WTC11 (cell line): Measurements from ENCODE around the gene PPM1G. TPM values are rescaled to one million over a fixed set of nuclear protein-coding genes. Genes with fewer than 3 reads are reported as not detected.
A peak's percentile ranks its signal among the peaks of the same experiment; 100 is the strongest.

Source experiments
- ATAC-seq: fragments of 200-7000 bp; cut with Tn5 transposase; 2 replicates; pipeline ENCODE4 v1.10.0; 2021; ENCODE audit warnings: mild to moderate bottlenecking, moderate library complexity
- CTCF ChIA-PET: fragments of 300-600 bp; sonication (Branson Sonifier 250); formaldehyde crosslinking; loops from one replicate; lab custom pipeline; 2021; ENCODE audit warnings: antibody characterized with exemption; lab: Charles Lee
- POLR2A ChIA-PET: fragments of 350-600 bp; sonication (Branson Sonifier 250); formaldehyde crosslinking; loops from one replicate; lab custom pipeline; 2021; ENCODE audit warnings: antibody characterized with exemption; lab: Charles Lee
- DNase-seq: peaks from one replicate; pipeline ENCODE4 v3.0.0; 2021; ENCODE audit warnings: low spot score
- H3K27ac Mint-ChIP-seq: 2 replicates; pipeline ENCODE4 v1.8.0; 2021; ENCODE audit warnings: mixed read lengths
- H3K27me3 Mint-ChIP-seq: 2 replicates; pipeline ENCODE4 v1.8.0; 2021; ENCODE audit warnings: low read depth, mild to moderate bottlenecking, moderate library complexity, mixed read lengths
- H3K36me3 Mint-ChIP-seq: 2 replicates; pipeline ENCODE4 v1.8.0; 2021; ENCODE audit warnings: mixed read lengths
- H3K4me1 Mint-ChIP-seq: 2 replicates; pipeline ENCODE4 v1.8.0; 2022; ENCODE audit warnings: mixed read lengths
- H3K4me3 Mint-ChIP-seq: 2 replicates; pipeline ENCODE4 v1.8.0; 2021; ENCODE audit warnings: mild to moderate bottlenecking, moderate library complexity, mixed read lengths
- H3K9me3 Mint-ChIP-seq: 2 replicates; pipeline ENCODE4 v1.8.0; 2021; ENCODE audit warnings: mixed read lengths
- ATF3 ChIP-seq: sonication (generic); formaldehyde crosslinking; conservative IDR thresholded peaks from 2 replicates; pipeline ENCODE4 v1.8.1; 2022; ENCODE audit warnings: mild to moderate bottlenecking, missing genetic modification reagents
- GABPB1 ChIP-seq: sonication (generic); formaldehyde crosslinking; IDR thresholded peaks from 2 replicates; pipeline ENCODE4 v1.8.1; 2023; ENCODE audit warnings: mild to moderate bottlenecking, missing genetic modification reagents
- IRF1 ChIP-seq: sonication (generic); formaldehyde crosslinking; IDR thresholded peaks from 2 replicates; pipeline ENCODE4 v1.8.0; 2023; ENCODE audit warnings: missing genetic modification reagents
- NFYB ChIP-seq: sonication (generic); formaldehyde crosslinking; conservative IDR thresholded peaks from 2 replicates; pipeline ENCODE4 v1.8.0; 2022; ENCODE audit warnings: low read depth, missing genetic modification reagents
- PRRX2 ChIP-seq: fragments of 250-450 bp; sonication (Bioruptor Pico); IDR thresholded peaks from 2 replicates; pipeline ENCODE4 v1.8.0; 2021; ENCODE audit warnings: mild to moderate bottlenecking
- TCF7 ChIP-seq: sonication (generic); formaldehyde crosslinking; IDR thresholded peaks from 2 replicates; pipeline ENCODE4 v1.8.0; 2022; ENCODE audit warnings: mild to moderate bottlenecking, low read depth, missing genetic modification reagents, moderate library complexity
- ZBTB21 ChIP-seq: sonication (generic); formaldehyde crosslinking; IDR thresholded peaks from 2 replicates; pipeline ENCODE4 v1.8.1; 2023; ENCODE audit warnings: mild to moderate bottlenecking, missing genetic modification reagents, borderline replicate concordance
- ZNF121 ChIP-seq: sonication (generic); formaldehyde crosslinking; IDR thresholded peaks from 2 replicates; pipeline ENCODE4 v1.8.0; 2023; ENCODE audit warnings: missing genetic modification reagents
- ZNF219 ChIP-seq: sonication (generic); formaldehyde crosslinking; IDR thresholded peaks from 2 replicates; pipeline ENCODE4 v1.8.0; 2023; ENCODE audit warnings: missing genetic modification reagents, mild to moderate bottlenecking, borderline replicate concordance
- ZNF512 ChIP-seq: sonication (generic); formaldehyde crosslinking; IDR thresholded peaks from 2 replicates; pipeline ENCODE4 v1.8.1; 2022; ENCODE audit warnings: missing genetic modification reagents, borderline replicate concordance
- total RNA-seq: library from RNA; stranded (reverse); gene quantifications from 3 replicates; pipeline ENCODE4 v1.2.3, GENCODE V29; 2021
- TF ChIP-seq, protein P1 (sequence below): sonication (generic); formaldehyde crosslinking; IDR thresholded peaks from 2 replicates; pipeline ENCODE4 v1.8.0; 2022; ENCODE audit warnings: mild to moderate bottlenecking, missing genetic modification reagents
- TF ChIP-seq, protein P2 (sequence below): sonication (generic); formaldehyde crosslinking; IDR thresholded peaks from 2 replicates; pipeline ENCODE4 v1.8.1; 2023; ENCODE audit warnings: mild to moderate bottlenecking, missing genetic modification reagents
- TF ChIP-seq, protein P3 (sequence below): sonication (generic); formaldehyde crosslinking; IDR thresholded peaks from 2 replicates; pipeline ENCODE4 v1.8.1; 2023; ENCODE audit warnings: mild to moderate bottlenecking, missing genetic modification reagents, borderline replicate concordance
- TF ChIP-seq, protein P4 (sequence below): sonication (generic); formaldehyde crosslinking; IDR thresholded peaks from 2 replicates; pipeline ENCODE4 v1.8.1; 2022; ENCODE audit warnings: low read depth, mild to moderate bottlenecking, moderate library complexity, missing genetic modification reagents, borderline replicate concordance

Gene PPM1G
- total RNA-seq, 1 experiment from 2014 or later: 193 TPM

DNA sequence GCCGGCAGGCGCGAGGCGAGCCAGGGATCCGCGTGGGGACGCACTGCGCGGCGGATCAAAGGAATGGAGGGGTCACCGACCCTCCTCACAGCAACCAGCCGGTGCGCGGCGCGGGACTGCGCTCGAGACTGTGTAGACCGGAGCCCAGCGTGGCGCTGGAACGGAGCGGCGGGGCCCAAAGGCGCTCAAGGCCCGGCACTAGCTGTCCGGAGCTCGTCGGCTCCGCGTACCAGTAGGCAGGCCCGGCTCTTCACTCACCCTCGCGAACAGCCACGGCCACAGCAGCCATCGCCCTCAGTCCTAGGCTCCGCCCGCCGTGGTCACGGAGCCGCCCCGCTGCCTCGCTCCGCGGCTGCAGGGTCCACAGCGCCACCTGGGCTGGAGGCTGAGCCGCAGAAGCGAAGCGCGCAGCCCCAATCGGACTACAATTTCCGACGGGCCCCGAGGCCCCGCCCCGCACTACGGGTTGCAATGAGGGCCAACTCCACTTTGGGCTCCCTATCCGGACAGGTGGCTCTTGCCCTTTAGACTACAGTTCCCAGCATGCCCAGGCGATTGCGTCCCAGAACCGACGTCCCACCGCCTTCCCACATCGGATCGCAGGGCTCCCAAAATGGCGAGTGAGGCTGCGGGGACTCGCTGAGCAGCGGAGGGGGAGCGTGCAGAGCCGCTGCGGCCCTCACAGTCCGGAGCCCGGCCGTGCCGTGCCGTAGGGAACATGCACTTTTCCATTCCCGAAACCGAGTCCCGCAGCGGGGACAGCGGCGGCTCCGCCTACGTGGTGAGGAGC lies 39.2 kb downstream of the PPM1G start, which contains the start of the genes EIF2B4 and SNX17 (continued):
- TF ChIP-seq, protein P1, sequence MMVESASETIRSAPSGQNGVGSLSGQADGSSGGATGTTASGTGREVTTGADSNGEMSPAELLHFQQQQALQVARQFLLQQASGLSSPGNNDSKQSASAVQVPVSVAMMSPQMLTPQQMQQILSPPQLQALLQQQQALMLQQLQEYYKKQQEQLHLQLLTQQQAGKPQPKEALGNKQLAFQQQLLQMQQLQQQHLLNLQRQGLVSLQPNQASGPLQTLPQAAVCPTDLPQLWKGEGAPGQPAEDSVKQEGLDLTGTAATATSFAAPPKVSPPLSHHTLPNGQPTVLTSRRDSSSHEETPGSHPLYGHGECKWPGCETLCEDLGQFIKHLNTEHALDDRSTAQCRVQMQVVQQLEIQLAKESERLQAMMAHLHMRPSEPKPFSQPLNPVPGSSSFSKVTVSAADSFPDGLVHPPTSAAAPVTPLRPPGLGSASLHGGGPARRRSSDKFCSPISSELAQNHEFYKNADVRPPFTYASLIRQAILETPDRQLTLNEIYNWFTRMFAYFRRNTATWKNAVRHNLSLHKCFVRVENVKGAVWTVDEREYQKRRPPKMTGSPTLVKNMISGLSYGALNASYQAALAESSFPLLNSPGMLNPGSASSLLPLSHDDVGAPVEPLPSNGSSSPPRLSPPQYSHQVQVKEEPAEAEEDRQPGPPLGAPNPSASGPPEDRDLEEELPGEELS (CRISPR knock-in tag): peak; percentile 14; the same call in 1 of the 2 replicates
- TF ChIP-seq, protein P2, sequence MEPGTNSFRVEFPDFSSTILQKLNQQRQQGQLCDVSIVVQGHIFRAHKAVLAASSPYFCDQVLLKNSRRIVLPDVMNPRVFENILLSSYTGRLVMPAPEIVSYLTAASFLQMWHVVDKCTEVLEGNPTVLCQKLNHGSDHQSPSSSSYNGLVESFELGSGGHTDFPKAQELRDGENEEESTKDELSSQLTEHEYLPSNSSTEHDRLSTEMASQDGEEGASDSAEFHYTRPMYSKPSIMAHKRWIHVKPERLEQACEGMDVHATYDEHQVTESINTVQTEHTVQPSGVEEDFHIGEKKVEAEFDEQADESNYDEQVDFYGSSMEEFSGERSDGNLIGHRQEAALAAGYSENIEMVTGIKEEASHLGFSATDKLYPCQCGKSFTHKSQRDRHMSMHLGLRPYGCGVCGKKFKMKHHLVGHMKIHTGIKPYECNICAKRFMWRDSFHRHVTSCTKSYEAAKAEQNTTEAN (CRISPR knock-in tag): peak; percentile 37; the same call in 1 of the 2 replicates

- ChIA-PET POLR2A (interaction anchor here (0.7 to 1.6 kb wide), 5 partner anchors 9 to 119 kb away, joined by 3 to 13 read pairs (median 4); partner anchors contain the start of gene GTF3C2), CTCF (interaction anchor here (0.6 to 1.9 kb wide), 16 partner anchors 10 to 1026 kb away, joined by 3 to 15 read pairs (median 5); partner anchors contain the start of genes GTF3C2, MPV17 and ZNF513)
- ATAC-seq (peak; percentile 55), DNase-seq (peak; percentile 69)
- TF ChIP-seq PRRX2 (CRISPR knock-in tag) (0 out of 2 replicates have a peak, but pooled peaks have one; percentile 37), ZBTB21 (CRISPR knock-in tag) (no peak), ZNF219 (no peak), NFYB (no peak)
- TF ChIP-seq, protein P3, sequence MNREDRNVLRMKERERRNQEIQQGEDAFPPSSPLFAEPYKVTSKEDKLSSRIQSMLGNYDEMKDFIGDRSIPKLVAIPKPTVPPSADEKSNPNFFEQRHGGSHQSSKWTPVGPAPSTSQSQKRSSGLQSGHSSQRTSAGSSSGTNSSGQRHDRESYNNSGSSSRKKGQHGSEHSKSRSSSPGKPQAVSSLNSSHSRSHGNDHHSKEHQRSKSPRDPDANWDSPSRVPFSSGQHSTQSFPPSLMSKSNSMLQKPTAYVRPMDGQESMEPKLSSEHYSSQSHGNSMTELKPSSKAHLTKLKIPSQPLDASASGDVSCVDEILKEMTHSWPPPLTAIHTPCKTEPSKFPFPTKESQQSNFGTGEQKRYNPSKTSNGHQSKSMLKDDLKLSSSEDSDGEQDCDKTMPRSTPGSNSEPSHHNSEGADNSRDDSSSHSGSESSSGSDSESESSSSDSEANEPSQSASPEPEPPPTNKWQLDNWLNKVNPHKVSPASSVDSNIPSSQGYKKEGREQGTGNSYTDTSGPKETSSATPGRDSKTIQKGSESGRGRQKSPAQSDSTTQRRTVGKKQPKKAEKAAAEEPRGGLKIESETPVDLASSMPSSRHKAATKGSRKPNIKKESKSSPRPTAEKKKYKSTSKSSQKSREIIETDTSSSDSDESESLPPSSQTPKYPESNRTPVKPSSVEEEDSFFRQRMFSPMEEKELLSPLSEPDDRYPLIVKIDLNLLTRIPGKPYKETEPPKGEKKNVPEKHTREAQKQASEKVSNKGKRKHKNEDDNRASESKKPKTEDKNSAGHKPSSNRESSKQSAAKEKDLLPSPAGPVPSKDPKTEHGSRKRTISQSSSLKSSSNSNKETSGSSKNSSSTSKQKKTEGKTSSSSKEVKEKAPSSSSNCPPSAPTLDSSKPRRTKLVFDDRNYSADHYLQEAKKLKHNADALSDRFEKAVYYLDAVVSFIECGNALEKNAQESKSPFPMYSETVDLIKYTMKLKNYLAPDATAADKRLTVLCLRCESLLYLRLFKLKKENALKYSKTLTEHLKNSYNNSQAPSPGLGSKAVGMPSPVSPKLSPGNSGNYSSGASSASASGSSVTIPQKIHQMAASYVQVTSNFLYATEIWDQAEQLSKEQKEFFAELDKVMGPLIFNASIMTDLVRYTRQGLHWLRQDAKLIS (CRISPR knock-in tag): no peak
- Mint-ChIP-seq H3K9me3 (no peaks in the 10 kb centered on the region), H3K27ac (peak overlapping the region; percentile 68), H3K36me3 (peaks cover 54% of the 10 kb centered on the region), H3K4me1 (peaks cover 20% of the 10 kb centered on the region), H3K27me3 (no peaks in the 10 kb centered on the region), H3K4me3 (peak overlapping the region; percentile 97)
Observed at GRCh38 chr2:27369471-27370025, 39.8 kb downstream of the PPM1G start.

- Mint-ChIP-seq H3K4me1 (no peaks in the 10 kb centered on the region), H3K36me3 (peaks cover 39% of the 10 kb centered on the region)
- TF ChIP-seq ZNF512 (CRISPR knock-in tag) (no peak), GABPB1 (CRISPR knock-in tag) (no peak), ATF3 (CRISPR knock-in tag) (no peak), IRF1 (no peak), TCF7 (CRISPR knock-in tag) (no peak), ZNF121 (CRISPR knock-in tag) (no peak)
- TF ChIP-seq, protein P2 (CRISPR knock-in tag): no peak
- TF ChIP-seq, protein P4, sequence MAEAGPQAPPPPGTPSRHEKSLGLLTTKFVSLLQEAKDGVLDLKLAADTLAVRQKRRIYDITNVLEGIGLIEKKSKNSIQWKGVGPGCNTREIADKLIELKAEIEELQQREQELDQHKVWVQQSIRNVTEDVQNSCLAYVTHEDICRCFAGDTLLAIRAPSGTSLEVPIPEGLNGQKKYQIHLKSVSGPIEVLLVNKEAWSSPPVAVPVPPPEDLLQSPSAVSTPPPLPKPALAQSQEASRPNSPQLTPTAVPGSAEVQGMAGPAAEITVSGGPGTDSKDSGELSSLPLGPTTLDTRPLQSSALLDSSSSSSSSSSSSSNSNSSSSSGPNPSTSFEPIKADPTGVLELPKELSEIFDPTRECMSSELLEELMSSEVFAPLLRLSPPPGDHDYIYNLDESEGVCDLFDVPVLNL (CRISPR knock-in tag): no peak
Observed at GRCh38 chr2:27363933-27364332, 45.5 kb downstream of the PPM1G start.

More at GRCh38 chr2:27363933-27364332, 45.5 kb downstream of the PPM1G start:
- Mint-ChIP-seq H3K27me3 (no peaks in the 10 kb centered on the region), H3K27ac (peak overlapping the region; percentile 26; the same call in 1 of the 2 replicates), H3K4me3 (no peak overlapping the region), H3K9me3 (no peaks in the 10 kb centered on the region)
- ATAC-seq (no peak), DNase-seq (no peak)
- CTCF ChIA-PET: interaction anchor here (0.6 to 1.5 kb wide), 2 partner anchors 61 to 104 kb away, joined by 3 read pairs; no protein-coding TSS in a partner anchor
- POLR2A ChIA-PET: interaction anchor here (1.7 kb wide), 1 partner anchor 17 kb away, joined by 3 read pairs; the partner anchor contains the start of gene ZNF513
